HG02642 (cell line): ENCODE results near the gene SOAT2.
A peak's percentile ranks its signal among the peaks of the same experiment; 100 is the strongest.

Experiments
- ATAC-seq: cut with Tn5 transposase; IDR thresholded peaks from one replicate; pipeline ENCODE4 v1.9.1; 2021; ENCODE audit warnings: mild to moderate bottlenecking; ENCODE audit not compliant: unreplicated experiment, poor library complexity

The SOAT2 gene, protein sequence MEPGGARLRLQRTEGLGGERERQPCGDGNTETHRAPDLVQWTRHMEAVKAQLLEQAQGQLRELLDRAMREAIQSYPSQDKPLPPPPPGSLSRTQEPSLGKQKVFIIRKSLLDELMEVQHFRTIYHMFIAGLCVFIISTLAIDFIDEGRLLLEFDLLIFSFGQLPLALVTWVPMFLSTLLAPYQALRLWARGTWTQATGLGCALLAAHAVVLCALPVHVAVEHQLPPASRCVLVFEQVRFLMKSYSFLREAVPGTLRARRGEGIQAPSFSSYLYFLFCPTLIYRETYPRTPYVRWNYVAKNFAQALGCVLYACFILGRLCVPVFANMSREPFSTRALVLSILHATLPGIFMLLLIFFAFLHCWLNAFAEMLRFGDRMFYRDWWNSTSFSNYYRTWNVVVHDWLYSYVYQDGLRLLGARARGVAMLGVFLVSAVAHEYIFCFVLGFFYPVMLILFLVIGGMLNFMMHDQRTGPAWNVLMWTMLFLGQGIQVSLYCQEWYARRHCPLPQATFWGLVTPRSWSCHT

DNA sequence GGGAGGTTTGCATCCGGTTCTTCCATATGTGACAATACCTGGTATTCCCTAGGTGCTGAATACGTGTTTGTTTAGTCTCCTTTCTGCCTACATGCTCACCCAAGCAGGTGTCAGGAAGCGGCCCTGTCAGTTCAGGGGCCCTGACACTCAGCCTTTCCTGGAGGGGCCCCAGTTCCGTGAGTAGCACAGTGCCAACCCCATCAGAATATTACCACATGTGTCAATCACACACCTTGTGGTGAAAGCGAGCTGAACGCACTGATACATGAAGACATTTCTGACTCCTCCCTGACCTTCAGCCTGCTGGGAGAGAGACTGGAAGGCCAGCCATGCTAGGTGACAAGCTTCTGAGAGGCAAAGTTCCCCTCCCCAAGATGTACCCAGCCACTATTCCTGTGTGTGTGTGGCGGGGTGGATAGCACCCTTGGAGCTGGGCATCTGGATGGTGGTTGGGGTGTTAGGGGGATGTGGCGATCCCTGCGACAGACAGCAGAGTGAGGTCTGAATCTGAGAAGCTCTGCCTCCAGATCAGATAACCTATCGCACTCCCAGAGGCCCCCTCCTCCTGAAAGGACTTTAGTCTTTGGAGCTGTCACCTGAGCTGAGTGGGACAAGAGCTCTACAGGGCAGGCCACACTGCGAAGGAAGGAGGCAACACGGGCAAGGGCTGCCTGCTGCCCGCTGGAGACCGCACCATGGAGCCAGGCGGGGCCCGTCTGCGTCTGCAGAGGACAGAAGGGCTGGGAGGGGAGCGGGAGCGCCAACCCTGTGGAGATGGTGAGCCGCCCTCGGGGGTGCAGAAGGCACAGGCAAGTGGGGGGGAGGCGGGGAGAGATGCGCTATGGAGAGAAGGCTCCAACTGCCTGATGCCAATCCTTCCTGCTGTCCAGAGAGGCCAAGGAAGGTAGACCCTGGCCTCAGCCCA, at the start of gene SOAT2:
Gene SOAT2, plus strand, starts transcription at position 604 of the 925 bp plus-strand sequence. Its CDS starts 92 bp downstream, at position 696.
- ATAC-seq: no peak

DNA sequence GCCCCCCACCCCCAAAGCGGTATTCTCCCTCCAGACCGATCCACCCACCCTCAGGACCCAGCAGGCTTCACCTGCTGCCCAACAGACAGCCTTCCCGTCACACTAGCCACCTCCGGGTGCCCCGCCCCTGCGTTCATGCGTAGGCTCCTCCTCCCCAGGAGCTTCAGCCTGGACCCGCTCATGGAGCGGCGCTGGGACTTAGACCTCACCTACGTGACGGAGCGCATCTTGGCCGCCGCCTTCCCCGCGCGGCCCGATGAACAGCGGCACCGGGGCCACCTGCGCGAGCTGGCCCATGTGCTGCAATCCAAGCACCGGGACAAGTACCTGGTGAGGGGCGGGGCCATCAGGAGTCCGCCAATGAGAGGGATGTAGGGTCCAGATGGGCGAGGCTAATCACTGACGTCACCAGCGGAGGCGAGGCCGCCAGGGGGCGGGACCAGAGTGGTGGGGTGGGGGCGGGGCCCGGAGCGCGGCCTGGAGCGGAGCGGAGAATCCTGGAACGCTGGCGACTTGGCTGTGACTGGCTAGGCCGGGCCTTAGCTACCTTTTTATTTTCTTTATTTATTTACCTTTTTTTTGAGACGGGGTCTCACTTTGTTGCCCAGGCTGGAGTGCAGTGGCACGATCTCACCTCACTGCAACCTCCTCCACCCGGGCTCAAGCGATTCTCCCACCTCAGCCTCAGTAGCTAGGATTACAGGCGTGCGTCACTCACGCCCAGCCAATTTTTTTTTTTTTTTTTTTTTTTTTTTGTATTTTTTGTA, 49.0 kb upstream of the SOAT2 start:
- ATAC-seq: peak; percentile 89

DNA sequence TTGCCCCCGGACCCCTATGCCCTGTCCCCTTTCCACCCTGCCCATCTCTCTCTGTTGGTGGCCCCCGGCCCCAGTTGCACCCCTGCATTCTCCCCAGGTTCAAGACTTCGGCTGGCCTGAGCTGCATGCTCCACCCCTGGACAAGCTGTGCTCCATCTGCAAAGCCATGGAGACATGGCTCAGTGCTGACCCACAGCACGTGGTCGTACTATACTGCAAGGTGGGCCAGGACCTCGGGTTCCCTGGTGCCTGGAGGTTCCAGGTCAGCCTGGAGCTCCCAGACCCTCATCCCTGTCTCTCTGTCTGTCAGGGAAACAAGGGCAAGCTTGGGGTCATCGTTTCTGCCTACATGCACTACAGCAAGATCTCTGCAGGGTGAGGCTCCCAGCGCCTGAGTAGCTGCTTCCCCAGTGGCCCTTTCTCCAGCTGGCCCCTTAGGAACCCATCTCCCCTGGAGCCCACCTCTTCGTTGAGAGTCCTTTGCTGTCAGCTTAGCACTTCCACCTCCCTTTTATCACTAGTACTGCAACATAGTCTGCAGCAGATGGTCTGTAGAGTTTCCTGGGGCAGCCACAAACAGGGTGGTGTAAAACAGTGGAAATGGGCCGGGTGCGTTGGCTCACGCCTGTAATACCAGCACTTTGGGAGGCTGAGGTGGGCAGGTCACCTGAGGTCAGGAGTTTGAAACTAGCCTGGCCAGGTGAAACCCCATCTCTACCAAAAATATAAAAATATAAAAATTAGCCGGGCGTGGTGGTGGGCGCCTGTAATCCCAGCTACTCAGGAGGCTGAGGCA, 47.6 kb upstream of the SOAT2 start:
- ATAC-seq: no peak

DNA sequence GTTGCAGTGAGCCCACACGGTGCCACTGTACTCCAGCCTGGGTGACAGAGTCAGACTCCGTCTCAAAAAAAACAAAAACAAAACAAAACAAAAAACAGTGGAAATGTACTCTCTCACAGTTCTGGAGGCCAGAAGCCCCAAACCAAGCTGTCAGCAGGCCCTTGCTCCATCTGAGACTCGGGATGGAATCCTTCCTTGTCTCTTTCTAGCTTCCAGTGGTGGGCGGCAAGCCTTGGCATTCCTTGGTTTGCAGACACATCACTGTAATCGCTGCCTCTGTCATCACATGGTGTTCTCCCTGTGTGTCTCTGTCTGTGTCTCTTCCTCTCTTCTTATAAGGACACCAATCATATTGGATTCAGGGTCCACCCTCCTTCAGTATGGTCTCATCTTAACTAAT, 47.0 kb upstream of the SOAT2 start:
- no peak for ATAC-seq

DNA sequence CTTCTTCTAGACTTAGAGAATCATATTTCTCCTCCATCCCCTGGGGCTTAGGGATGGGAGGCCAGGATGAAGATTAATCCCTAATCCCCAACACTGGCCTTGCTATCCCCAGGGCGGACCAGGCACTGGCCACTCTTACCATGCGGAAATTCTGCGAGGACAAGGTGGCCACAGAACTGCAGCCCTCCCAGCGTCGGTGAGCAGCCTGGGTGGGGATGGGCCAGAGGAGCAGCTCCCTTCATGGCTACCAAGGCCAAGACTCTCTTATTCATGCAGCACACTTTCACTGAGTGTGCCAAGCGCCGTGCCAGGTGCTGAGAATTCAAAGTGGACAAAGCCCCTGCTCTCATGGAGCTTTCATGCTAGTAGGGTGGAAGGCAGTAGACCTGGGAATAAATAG, 46.4 kb upstream of the SOAT2 start:
- ATAC-seq: no peak

DNA sequence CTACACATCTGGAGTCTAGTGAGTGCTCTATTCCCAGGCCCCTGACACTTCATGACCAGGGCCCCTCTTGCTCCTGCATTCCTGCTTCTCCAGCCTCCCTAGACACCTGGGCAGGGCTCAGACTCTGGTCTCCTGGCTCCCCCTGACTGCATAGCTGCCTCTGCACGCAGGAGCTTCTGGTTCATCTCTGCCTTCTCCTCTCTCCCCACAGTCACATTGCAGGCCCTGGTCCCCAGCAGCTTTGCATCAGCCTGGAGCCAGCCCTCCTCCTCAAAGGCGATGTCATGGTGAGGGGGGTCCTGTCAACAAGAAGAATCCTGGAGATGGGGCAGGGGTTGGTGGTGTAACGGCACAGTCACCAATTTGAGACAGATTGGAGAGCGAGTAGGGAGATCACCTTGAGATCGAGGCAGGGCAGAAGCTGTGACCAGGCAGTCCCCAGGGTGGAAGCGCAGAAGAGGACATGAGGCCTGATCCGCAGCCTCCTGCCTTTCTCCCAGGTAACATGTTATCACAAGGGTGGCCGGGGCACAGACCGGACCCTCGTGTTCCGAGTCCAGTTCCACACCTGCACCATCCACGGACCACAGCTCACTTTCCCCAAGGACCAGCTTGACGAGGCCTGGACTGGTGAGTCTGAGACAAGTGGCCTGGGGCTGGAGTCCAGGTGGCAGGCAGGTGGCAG, 45.3 kb upstream of the SOAT2 start:
- no peak for ATAC-seq

DNA sequence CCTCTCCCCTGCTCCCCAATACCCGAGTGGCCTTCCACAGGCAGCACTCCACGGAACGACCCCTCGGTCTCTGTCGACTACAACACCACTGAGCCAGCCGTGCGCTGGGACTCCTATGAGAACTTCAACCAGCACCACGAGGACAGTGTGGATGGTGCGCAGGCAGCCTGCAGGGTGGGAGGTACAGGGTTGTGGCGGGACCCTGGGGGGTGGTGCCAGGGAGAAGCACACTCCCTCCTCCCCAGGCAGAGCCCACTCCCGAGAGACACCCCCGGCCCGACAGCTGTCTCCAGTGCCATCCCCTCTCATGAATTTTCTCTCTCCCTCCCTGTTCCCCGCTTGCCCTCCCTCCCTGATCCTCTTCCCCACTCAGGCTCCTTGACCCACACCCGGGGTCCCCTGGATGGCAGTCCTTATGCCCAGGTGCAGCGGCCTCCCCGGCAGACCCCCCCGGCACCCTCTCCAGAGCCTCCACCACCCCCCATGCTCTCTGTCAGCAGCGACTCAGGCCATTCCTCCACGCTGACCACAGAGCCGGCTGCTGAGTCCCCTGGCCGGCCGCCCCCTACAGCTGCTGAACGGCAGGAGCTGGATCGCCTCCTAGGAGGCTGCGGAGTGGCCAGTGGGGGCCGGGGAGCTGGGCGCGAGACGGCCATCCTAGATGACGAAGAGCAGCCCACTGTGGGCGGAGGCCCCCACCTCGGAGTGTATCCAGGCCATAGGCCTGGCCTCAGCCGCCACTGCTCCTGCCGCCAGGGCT, 44.4 kb upstream of the SOAT2 start:
- no peak for ATAC-seq

DNA sequence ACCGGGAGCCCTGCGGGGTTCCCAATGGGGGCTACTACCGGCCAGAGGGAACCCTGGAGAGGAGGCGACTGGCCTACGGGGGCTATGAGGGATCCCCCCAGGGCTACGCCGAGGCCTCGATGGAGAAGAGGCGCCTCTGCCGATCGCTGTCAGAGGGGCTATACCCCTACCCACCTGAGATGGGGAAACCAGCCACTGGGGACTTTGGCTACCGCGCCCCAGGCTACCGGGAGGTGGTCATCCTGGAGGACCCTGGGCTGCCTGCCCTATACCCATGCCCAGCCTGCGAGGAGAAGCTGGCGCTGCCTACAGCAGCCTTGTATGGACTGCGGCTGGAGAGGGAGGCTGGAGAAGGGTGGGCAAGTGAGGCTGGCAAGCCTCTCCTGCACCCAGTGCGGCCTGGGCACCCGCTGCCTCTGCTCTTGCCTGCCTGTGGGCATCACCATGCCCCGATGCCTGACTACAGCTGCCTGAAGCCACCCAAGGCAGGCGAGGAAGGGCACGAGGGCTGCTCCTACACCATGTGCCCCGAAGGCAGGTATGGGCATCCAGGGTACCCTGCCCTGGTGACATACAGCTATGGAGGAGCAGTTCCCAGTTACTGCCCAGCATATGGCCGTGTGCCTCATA, 43.7 kb upstream of the SOAT2 start:
- no peak for ATAC-seq

DNA sequence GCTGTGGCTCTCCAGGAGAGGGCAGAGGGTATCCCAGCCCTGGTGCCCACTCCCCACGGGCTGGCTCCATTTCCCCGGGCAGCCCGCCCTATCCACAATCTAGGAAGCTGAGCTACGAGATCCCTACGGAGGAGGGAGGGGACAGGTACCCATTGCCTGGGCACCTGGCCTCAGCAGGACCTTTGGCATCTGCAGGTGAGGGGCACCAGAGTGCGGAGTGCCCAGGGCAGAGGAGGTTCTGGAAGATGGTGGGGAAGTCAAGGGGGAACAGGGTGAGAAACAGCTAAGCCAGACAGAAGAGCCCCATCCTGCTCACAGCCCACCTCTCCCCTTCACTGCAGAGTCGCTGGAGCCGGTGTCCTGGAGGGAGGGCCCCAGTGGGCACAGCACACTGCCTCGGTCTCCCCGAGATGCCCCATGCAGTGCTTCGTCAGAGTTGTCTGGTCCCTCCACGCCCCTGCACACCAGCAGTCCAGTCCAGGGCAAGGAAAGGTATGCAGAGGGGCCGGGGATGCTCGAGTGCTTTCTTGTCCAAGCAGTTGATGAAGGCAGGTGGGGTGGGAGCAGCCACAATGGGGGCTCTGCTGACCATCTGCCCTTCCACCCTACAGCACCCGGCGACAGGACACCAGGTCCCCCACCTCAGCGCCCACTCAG, 43.1 kb upstream of the SOAT2 start:
- no peak for ATAC-seq

DNA sequence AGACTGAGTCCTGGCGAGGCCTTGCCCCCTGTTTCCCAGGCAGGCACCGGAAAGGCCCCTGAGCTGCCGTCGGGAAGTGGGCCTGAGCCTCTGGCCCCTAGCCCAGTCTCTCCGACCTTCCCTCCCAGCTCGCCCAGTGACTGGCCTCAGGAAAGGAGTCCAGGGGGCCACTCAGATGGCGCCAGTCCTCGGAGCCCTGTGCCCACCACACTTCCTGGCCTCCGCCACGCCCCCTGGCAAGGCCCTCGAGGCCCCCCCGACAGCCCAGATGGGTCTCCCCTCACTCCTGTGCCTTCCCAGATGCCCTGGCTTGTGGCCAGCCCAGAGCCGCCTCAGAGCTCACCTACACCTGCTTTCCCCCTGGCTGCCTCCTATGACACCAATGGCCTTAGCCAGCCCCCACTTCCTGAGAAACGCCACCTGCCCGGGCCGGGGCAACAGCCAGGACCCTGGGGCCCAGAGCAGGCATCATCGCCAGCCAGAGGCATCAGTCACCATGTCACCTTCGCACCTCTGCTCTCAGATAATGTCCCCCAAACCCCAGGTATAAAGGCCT, 42.5 kb upstream of the SOAT2 start:
- ATAC-seq: no peak

DNA sequence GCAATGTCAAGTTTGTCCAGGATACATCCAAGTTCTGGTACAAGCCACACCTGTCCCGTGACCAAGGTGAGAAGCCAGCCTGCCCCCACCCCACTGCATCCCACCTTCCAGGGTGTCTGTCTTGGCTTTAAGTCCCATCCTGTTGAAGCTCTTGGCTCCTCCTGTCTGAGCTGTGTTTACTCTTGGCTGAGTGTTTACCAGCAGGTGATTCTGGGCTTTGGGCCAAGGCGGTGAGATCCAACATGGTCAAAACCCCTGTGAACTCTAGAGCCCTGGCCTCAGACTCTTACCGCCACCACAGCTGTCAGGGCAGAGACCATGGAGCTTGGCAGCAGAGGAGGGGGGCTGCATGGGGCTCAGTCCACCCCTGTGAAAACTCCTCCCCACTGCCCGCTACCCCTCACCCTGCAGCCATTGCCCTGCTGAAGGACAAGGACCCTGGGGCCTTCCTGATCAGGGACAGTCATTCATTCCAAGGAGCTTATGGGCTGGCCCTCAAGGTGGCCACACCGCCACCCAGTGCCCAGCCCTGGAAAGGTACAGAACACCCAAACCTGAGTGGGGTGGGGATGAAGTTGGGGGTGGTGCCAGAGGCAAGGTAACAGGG, 41.8 kb upstream of the SOAT2 start:
- no peak for ATAC-seq

DNA sequence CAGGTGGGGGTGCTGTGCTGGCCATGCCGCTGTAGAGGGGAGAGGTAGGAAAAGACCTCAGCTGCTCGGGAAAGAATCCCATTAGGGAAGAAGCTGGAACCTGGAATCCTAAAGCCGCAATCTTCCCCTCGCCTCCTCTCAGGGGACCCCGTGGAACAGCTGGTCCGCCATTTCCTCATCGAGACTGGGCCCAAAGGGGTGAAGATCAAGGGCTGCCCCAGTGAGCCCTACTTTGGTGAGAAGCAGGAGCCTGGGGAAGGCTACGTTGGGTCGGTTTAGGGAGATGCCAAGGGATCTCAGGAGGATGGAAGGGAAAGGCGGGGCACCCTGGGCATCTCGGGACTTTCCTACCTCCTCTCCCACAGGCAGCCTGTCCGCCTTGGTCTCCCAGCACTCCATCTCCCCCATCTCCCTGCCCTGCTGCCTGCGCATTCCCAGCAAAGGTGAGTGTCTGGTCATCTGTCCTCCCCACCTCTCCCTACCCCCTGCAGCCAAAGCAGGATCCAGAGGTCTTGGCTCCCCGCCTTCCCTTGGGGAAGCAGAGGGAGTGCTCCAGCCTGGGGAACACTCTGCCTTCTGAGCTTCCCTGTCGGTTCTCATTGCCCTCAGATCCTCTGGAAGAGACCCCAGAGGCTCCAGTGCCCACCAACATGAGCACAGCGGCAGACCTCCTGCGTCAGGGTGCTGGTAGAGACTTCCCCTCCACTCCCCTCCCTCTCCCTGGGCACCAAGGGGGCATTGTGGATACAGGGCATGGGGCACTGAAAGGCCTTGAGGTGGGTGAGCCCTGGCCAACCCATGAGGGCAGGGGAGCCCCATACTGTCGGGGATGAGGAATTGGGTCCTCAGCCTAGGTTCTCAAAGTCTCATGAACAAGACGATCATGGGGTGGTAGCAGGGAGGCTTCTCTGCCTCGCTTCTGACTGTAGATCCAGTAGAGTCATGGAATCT, 41.0 kb upstream of the SOAT2 start:
- no peak for ATAC-seq

DNA sequence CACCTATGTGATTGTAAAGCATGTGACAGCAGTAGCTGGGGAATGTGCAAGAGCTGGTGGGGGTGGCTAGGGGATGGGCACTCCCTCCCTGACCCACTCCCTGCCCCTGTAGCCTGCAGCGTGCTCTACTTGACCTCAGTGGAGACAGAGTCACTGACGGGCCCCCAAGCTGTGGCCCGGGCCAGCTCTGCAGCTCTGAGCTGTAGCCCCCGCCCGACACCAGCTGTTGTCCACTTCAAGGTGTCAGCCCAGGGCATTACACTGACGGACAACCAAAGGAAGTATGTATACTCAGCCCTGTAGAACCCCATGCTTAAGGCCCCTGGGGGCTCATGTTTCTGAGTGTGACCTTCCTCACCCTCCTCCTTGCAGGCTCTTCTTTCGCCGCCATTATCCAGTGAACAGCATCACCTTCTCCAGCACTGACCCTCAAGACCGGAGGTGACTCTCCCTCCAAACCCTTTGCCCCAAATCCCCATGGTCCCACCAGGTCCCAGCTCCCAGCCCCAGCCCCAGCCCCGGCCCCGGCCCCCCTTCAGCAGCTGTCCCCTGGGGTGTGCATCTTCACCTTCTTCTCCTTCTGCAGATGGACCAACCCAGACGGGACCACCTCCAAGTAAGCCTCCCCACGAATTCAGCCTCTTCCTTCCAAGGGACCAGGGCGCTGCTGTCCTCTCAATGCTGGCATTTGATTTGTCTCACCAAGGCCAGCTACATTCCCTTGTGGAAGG, 40.1 kb upstream of the SOAT2 start:
- no peak for ATAC-seq

DNA sequence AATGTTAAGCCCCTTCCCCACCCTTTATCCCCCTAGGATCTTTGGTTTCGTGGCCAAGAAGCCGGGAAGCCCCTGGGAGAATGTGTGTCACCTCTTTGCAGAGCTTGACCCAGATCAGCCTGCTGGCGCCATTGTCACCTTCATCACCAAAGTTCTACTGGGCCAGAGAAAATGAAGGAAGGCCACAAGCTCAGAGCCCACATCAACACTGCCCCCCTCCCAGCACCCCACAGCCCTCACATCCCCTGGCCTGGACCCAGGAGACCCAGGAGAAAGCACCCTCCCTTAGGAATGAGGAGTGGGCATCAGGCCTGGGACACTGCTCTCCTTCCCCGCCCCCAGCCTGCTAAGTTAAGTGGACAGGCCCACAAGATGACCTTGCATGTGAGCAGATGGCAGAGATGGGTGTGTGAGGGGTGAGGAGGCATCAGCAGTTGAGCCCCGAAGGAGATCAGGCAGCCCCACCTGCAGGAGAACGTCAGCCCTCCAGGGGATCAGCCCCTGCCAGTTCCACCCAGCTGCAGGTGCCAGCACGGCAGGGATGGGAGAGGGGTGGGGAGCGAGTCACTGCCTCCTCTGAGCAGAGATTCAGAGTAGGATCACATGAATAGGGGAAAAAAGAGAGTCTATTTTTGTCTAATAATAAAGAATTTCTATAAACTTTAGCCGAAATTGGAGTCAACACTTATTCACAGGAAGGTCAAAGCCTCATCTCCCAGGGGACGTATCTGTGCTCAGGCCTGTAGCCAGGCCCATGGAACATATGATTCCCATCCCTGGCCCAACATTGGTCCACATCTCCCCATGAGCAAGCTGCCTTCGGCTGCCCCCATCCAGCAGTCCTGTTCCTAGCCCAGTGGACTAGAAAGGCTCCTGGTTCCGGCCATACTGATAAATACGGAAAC, 39.3 kb upstream of the SOAT2 start:
- no peak for ATAC-seq
